ENCODE data around the gene DIP2C.

DNA sequence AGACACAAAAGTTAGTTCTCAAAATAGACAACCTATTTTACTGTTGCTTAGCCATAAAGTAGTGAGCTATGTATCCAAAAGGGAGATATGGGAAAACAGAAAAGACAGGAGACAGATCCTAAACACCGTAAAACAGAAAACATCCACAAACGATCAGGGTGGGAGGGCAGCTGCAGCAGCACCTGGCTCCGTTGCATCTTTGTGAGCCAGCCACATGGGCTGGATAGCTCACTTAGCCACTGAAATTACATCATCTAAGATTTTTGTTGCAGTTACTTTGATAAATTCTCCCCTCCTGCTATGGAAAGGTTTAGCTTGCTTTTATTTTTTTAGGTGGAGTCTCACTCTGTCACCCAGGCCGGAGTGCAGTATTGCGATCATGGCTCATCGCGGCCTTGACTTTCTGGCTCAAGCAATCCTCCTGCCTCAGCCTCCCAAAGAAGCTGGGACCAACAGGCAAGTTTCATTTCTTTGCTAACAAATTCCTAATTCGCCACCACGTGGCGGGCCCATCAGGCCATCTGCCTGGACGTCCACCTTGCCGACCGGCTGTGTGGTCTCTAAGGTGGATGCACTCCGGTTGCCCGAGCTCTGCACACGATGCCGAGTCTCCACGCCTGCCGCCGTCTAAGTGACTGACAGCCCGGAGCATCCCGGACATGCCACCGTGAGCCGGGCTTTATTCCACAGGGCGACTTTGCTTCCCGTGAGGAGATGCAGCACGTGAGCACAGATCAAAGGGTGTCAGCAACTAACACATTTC lies 159.8 kb downstream of the DIP2C start:
- TF ChIP-seq, protein P1, sequence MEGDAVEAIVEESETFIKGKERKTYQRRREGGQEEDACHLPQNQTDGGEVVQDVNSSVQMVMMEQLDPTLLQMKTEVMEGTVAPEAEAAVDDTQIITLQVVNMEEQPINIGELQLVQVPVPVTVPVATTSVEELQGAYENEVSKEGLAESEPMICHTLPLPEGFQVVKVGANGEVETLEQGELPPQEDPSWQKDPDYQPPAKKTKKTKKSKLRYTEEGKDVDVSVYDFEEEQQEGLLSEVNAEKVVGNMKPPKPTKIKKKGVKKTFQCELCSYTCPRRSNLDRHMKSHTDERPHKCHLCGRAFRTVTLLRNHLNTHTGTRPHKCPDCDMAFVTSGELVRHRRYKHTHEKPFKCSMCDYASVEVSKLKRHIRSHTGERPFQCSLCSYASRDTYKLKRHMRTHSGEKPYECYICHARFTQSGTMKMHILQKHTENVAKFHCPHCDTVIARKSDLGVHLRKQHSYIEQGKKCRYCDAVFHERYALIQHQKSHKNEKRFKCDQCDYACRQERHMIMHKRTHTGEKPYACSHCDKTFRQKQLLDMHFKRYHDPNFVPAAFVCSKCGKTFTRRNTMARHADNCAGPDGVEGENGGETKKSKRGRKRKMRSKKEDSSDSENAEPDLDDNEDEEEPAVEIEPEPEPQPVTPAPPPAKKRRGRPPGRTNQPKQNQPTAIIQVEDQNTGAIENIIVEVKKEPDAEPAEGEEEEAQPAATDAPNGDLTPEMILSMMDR (IDR thresholded peaks at IDR 0.05): no peak
- TF ChIP-seq POLR2A (IDR thresholded peaks at IDR 0.05) (no peak), POLR2AphosphoS5 (IDR thresholded peaks at IDR 0.05; ENCODE audit: insufficient read depth in 1 of 2, low read depth in 1 of 2) (no peak)
